HG02870 (cell line): ENCODE measurements around the gene LIPA.
A peak's percentile ranks its signal among the peaks of the same experiment; 100 is the strongest.
"Not testable (repeated sequence)": the region's sequence is repeated elsewhere in the genome, so short reads cannot be mapped to it uniquely, and the experiment has no call there.

Experiments used
- ATAC-seq: cut with Tn5 transposase; IDR thresholded peaks from one replicate; pipeline ENCODE4 v1.9.1; 2021; ENCODE audit warnings: mild to moderate bottlenecking, moderate library complexity; ENCODE audit not compliant: unreplicated experiment

LIPA gene

DNA sequence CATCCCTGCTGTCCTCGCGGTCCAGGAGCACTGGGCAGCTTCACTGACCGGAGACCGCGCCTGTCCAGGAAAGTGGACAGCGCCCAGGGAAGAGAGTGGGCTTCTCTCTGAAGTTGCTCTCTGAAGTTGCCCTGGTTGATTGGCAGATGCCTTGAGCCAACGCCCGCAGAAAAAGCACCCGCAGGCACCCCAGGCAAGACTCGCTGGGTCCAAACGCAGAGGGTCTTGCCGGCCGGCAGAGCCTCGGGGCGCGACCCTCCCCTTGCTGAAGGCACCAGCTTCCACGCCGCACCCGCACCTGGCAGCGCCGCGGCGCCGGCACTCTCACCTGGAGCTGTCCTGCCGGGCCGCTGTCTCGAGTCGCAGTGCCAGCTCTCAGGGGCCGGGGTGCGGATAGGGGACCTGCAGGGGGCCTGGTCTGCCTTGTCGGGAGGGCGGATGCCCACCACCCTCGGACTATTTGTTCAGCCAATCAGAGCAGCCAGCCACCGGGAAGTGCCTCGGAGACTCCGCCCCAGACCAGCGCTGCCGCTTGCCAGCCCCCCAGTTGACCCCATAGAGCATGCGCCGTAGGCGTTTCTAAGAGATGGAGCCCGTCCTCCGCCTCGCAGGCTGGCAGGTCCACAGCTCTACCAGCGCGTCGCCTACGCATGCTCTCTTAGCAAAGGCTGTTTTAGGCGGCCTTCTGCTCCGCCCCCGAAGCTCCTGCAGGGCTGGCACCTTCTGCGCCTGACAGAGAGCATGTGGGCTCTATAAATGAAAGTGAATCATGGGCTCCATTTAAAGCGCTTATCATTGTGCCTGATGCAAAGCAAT is at the start of gene LIPA:
Gene LIPA, minus strand, starts transcription at position 367 of the 816 bp plus-strand sequence. CDS start 4,127 bp downstream, outside the sequence.
- peak; percentile 92 for ATAC-seq

DNA sequence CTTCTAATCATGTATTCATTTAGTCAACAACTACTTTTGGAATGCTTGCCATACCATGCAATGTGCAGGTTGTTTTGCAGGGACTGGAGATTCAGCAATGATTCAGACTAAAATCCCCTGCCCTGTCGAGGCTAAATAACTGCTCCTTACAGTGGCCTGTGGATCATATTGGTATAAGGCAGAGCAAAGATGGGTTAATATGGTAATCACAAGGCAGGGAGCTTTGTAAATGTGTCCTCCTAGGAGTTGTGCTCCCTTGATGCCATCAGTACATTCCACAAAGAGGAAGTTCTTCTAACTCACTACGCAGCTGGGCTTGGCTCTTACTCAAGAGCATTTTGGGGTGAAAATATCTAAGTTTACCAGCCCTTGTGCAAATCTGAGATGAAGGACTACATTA is 49.7 kb upstream of the LIPA start:
- ATAC-seq: no peak

DNA sequence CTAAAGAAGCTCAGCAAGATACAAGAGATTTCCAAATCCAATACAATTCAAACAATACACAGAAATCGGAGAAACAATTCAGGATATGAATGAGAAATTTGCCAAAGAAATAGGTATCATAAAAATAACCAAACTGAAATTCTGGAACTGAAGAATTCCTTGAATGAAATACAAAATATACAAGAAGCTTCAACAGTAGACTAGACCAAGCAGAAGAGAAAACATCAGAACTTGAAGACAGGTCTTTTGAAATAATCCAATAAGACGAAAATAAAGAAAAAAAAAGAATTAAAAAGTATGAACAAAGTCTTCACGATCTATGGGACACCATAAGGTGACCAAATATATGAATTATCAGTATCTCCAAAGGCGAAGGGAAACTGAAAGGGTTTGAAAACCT is 47.5 kb upstream of the LIPA start:
- ATAC-seq: no peak

DNA sequence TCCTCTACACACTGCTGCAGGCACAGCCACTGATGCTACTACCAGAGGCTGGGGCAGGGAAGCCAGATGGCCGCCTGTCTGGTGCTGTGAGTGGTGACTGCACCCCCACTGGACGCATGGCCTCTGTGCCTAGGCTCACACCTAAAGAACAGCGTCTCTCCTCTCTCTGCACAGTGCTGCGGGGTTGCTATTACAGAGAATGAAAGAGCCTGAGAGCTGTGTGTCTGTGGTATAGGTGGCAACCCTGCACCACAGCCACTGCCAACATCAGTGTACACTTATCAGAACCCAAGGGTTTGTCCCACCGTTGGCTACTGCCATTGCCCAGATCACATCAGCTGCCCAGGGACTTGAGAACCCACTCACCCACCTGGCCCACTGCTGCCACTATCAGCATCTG is 46.2 kb upstream of the LIPA start:
- no peak for ATAC-seq

DNA sequence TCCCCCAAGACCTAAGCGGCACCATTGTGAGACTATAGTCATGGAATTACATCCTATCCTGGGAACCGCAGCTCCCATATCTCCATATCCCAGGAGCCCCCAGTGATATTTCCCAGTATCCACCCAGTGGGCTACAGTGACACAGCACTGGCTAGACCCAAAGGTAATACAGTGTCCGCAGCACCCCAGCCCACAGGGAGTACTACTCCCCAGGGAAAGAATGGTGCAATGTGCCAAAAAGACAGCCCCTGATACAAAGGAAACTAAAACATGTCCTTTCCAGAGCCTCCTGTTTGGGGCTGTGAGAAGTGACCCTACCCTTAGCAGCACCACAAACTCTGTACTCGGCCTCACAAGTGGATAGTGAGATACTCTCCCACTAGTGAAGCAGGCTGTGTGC is 45.8 kb upstream of the LIPA start:
- no peak for ATAC-seq

DNA sequence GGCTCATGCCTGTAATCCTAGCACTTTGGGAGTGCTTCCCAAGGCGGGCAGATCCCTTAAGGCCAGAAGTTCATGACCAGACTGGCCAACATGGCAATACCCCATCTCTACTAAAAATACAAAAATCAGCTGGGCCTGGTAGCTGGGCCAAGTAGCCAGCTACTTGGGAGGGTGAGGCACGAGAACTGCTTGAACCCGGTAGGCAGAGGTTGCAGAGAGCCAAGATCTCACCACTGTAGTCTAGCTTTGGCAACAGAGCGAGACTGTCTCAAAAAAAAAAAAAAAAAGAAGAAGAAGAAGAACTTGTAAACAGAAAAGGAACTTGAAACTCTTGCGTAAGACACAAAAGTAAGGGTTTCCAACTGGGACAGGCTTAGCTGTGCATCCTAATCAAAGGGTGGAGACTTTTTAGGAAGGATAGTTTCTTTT is 44.7 kb upstream of the LIPA start:
- ATAC-seq: no peak

DNA sequence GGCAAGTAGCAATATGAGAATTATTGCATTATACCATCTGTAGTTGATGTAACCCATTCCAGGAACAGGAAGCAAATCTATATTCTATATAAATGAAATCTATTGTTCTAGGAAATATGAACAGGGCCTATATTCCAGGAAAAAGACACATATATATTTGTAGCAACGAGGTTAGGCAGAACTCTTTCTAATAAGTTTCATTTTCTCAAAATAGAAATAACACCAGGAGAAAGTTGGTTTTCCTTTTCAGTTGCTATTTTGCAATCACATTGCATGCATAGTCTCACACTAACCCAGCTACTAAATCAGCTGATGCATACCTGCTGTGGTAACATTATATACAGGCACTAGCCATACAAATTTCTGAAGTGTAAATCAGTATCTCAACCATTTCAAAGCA is 44.0 kb upstream of the LIPA start:
- no peak for ATAC-seq

DNA sequence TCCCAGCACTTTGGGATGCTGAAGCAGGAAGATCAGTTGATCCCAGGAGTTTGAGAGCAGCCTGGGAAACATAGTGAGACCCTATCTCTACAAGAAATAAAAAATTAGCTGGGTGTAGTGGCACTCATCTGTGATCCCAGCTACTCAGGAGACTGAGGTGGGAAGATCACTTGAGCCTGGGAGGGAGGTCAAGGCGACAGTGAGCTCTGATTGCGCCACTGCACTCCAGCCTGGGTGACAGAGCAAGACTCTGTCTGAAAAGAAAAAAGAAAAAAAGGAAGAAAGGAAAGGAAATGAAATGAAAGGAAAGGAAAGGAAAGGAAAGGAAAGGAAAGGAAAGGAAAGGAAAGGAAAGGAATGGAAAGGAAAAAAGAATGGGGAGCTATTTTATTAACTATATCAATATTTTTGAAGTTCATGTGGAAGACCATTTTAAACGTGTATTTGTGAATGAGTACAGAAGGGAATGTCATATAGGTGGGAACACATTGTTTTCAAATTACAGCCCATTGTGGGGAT is 43.2 kb upstream of the LIPA start:
- ATAC-seq: no peak

DNA sequence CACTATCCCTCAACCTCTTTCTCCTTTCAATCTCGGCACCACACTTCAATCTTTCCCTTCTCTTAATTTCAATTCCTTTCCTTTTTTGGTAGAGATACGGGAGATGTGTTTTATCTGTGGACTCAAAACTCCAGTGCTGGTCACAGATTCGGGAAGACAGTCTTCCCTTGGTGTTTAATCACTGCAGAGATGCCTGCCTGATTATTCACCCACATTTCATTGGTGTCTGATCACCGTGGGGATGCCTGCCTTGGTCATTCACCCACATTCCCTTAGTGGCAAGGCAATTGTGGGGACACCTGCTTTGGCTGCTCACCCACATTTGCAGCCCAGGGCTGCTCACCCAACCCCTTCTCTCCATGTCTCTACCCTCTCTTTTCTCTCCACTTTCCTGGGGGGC is 33.7 kb upstream of the LIPA start:
- ATAC-seq: not testable (repeated sequence)

DNA sequence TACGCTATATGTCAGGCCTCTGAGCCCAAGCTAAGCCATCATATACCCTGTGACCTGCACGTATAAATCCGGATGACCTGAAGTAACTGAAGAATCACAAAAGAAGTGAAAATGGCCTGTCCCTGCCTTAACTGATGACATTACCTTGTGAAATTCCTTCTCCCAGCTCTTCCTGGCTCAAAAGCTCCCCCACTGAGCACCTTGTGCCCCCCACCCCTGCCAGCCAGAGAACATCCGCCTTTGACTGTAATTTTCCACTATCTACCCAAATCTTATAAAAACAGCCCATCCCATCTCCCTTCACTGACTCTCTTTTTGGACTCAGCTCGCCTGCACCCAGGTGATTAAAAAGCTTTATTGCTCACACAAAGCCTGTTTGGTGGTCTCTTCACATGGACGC is 33.1 kb upstream of the LIPA start:
- ATAC-seq: not testable (repeated sequence)

DNA sequence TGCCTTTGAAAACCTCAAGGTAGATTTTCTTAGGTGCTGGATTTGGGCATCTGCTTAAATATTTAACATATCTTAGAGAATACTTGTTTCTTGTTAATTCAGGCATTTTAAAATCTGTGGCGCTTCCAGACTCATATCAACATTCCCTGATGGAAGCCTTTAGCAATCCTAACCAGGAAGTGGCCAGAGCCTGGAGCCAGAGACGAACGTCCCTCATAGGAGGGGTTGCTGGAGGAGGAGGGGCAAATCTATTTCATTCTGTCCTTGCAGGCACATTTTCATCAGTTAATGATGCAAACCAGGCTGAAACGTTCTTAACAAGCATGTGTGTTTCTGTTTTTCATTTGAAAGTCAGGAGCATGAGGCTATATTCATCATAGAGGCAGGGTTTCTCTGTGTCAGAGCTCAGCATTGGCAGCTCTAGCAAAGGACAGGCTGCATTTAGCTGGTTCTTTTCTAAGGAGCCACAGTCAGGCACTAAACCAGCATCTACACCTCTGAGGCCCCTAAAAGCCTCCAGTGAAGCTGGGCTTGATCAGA is 32.4 kb upstream of the LIPA start:
- ATAC-seq: no peak

DNA sequence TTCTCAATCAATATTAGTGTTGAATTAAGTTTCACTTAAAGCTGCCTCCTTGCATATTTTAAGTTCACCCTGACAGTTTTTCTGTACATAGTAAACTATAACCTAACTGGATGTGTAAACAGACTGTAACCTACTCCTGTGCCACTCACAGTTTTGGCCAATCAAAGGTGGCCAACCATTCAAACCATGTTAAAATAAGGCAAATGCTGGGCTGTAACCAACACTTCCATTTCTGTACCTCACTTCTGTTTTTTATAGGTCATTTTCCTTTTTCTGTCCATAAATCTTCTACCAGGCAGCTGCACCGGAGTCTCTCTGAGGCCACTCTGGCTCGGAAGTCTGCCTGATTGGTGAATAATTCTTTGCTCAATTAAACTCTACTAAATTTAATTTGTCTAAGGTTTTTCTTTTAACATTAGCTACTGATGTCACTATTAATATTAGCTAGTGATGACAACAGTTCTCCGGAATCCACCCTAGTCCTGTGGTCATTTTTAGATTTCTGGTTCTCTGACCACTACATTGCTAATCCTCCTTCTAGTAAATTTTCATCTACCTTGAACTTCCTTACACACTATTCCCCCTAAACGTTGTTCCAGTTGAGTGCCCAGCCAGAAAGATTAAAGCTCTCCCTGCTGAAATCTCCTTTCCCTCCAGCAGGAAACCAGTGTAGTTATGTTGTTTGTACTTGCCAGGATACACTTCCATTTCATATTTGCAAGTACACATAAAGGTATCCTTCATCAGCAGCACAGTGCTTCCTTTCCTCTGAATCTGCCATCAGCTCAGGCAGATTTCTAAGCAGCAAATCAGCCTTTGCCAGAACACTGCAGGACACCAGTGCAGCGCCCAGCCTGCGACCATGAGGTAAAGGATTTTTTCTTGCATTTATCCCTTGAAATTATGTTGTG is 31.7 kb upstream of the LIPA start:
- ATAC-seq: no peak

DNA sequence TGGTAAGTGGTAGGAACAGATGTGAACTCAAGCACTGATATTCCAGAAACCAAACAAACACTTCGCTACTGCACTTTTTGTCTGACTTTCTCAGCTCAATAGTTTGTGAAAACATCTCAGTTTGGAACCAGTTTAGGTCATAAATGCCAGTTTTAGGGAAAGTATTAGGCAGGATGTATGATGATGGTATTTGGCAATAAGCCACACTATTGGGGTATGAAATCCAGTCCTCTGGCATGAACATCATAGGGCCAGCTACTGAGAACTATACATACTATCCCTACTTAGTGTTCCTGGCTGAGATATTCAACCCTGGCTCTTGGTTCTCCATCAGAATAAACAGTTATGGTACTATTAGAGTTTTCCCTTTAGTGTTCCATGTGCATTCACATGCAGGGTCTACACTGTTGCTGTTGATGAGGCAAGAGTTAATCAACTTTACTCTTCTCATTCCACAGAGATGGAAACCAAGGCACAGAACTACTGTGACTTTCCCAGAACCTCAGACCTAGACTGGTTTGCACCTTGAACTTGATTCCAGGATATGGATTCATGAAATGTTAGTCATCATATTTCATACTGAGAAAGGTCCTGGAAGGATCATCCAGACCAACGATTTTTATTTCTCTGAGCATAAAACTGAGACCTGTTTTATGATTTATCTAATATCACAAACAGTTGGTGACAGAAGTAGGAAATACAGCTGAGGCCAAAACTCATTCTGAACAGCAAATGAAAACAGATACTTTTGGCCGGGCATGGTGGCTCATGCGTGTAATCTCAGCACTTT is 30.2 kb upstream of the LIPA start:
- no peak for ATAC-seq

DNA sequence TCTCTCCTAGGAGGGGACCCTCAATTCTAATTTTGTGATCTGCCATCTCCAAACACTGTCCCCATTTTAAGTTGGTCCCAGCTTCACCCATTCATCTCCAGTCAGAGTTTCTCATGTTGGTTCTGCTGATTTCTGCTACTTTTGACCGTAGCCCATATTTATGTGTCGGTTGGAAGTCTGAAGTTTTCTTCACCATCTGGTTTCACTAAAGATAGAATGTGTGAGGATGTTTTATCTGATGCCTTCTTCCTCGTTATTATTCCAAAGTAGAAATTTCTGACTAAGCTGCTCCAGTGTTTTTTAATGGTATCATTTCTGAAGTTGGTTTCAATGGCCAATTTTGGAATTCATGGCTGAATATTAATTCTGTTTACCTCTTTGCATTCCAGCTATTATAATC is 28.9 kb upstream of the LIPA start:
- no peak for ATAC-seq

DNA sequence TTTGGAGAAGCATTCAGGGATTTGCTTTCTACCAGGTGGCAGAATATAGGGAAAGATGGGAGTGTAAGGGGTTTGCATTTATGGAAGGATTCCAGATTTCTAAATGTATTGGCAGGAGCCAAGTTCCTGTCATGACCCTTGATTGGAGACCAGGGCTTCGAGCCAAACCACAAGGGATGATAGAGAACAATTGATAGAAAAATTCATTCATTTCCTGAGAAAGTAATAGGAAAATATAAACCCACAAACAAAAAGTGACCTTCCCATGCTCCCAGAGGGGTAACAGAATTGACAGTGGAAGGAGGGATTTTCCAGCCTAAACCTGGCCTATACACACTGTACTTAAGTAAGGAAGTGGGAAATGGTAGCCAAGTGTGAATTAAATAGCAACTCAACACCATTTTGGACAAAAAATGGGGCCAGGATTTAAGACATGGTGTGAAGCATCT is 27.9 kb upstream of the LIPA start:
- ATAC-seq: no peak

DNA sequence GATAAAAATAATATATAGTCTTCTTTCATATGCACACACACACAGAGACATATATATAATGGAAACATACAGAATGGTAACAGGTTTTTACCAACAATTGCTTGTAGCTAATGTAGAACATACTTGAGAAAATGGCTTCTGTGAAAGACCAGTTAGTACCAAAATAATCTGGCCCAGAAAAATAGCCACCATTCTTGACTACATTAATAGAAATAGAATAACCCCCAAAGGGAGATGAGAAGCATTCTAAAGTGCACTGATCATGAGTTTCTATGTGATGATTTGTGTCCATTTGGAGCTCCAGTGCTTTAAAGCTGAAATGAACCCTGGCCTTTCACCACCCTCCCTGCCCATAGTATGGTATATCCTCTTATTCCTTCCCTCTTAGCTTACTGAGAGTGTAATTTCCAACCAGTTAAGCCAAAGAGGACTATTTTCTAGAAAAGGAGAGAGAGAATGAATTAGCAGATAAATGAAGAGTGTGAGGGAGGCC is 27.4 kb upstream of the LIPA start:
- ATAC-seq: no peak

DNA sequence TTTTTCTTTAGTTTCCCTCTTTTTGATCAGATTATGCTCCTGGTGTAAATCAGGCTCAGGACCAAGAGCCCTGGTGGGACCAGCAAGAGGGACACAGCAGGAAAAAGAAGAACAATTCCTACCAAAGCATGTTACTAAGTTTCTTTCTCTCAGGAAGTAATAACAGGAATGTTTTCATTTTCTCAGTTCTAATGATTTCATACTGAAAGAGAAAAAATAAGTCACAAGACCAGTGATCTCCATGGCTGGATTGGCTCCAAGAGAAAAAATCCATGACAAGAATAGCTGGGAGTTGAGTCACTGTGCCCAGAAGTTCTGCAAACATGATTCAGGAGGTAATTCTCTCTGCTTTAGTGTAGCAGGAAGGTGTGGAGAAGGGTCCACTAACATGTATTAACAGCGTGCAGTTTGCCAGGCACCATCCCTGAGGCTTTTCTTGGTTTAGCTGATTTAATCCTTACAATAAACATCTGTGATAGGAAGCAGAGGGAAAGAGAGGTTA is 26.5 kb upstream of the LIPA start:
- ATAC-seq: no peak

DNA sequence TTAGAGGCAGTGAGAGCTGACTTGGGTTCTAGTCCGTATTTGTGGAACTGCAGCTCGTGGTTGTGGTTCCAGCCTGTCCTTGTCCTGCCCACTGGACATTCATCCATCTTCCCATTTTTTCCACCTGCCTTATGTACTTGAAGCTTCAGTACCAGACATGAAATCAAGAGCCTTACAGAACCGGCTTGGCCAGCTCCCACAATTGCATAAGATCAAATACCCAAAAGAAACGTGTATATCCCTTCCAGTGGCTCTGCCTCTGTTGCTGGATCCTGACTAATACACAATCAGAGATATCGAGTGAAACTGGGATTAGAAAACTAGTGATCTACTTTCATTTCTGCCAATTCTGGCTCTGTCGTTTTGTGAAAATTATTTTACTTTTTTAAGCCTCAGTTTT is 23.8 kb upstream of the LIPA start:
- no peak for ATAC-seq

DNA sequence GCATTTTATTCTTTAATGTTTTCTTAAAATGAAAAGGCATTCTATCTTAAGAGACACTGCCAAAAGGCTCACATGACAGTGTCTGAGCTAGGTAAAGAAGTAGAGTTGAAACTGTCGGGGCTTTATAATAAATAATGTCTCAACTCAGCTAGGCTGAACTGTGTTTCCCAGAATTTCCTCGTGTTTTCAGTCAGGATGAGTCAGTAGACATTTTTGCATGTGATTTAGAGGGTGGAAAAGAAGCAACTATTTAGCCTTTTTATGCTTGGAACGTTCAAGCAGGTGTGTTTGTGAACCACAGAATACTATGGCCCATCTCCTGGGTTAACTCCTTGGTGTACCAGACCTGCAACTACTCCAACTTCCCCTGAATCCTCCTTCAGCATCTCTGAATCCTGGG is 23.4 kb upstream of the LIPA start:
- no peak for ATAC-seq

DNA sequence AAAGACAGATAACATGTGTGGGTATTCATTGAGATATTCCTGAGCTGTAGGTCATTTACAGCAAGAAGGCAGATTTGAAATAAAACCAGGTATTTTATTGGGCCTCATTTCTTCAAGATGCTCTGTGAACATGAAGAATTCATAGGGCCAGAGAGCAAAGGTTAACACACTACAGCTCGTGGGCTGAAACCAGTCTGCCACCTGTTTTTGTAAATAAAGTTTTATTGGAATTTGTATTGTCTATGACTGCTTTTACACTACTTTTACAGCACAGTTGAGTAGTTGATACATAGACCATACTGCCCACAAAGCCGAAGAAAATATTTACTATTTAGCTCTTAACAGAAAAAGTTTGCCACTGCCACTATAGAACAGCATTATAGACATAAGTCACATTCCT is 22.1 kb upstream of the LIPA start:
- no peak for ATAC-seq
